Neural cell (in vitro differentiated cells): ENCODE data around the gene SAT1. TPM values are rescaled to one million over a fixed set of nuclear protein-coding genes. Genes with fewer than 3 reads are reported as not detected.

ENCODE experiments used
- H2AFZ ChIP-seq: fragments of 200-600, 300-800 bp; sonication (generic), shearing (Covaris generic); 2 replicates; pipeline ENCODE4 v1.6.0; 2014; ENCODE audit warnings: low read depth, mild to moderate bottlenecking, antibody characterized with exemption, low read length, moderate library complexity
- H3F3A ChIP-seq: fragments of 200-600 bp; shearing (Covaris generic); 2 replicates; pipeline ENCODE4 v1.6.1; 2016; ENCODE audit warnings: mild to moderate bottlenecking, moderate library complexity, mixed read lengths, antibody characterized with exemption, low read length; ENCODE audit not compliant: insufficient read depth, poor library complexity, severe bottlenecking
- H3K27ac ChIP-seq: fragments of 200-600, 300-800 bp; sonication (generic), shearing (Covaris generic); 2 replicates; pipeline ENCODE4 v1.5.1; 2014; ENCODE audit warnings: mild to moderate bottlenecking, low read length, moderate library complexity
- H3K27me3 ChIP-seq: fragments of 300-800, 200-600 bp; sonication (generic), shearing (Covaris generic); 2 replicates; pipeline ENCODE4 v1.6.0; 2014; ENCODE audit warnings: mild to moderate bottlenecking, low read depth, low read length, moderate library complexity; ENCODE audit not compliant: insufficient read depth
- H3K36me3 ChIP-seq: fragments of 300-800, 200-600 bp; sonication (generic), shearing (Covaris generic); 2 replicates; pipeline ENCODE4 v1.5.1; 2014; ENCODE audit warnings: mild to moderate bottlenecking, antibody characterized with exemption, low read length, moderate library complexity; ENCODE audit not compliant: insufficient read depth
- H3K4me2 ChIP-seq: fragments of 300-800, 200-600 bp; sonication (generic), shearing (Covaris generic); 2 replicates; pipeline ENCODE4 v1.6.0; 2014; ENCODE audit warnings: mild to moderate bottlenecking, low read length
- H3K4me3 ChIP-seq: fragments of 300-800, 200-600 bp; sonication (generic), shearing (Covaris generic); 2 replicates; pipeline ENCODE4 v1.5.1; 2014; ENCODE audit warnings: mild to moderate bottlenecking, low read length, moderate library complexity
- H3K79me2 ChIP-seq: fragments of 200-600 bp; shearing (Covaris generic); replicated peaks from 2 replicates; pipeline ENCODE4 v1.6.0; 2014; ENCODE audit warnings: mild to moderate bottlenecking, low read length, moderate library complexity; ENCODE audit not compliant: insufficient read depth
- H3K9ac ChIP-seq: fragments of 300-800, 200-600 bp; sonication (generic), shearing (Covaris generic); 2 replicates; pipeline ENCODE4 v1.6.1; 2016; ENCODE audit warnings: mild to moderate bottlenecking, low read length, mixed read lengths
- H3K9me2 ChIP-seq: fragments of 200-600 bp; shearing (Covaris generic); 2 replicates; pipeline ENCODE4 v1.6.1; 2016; ENCODE audit warnings: mild to moderate bottlenecking, low read length, mixed read lengths; ENCODE audit not compliant: insufficient read depth
- H3K9me3 ChIP-seq: fragments of 200-600, 300-800 bp; sonication (generic), shearing (Covaris generic); 2 replicates; pipeline ENCODE4 v1.6.1; 2016; ENCODE audit warnings: mild to moderate bottlenecking, mixed run types, low read length, moderate library complexity, mixed read lengths
- H4K20me1 ChIP-seq: fragments of 200-600 bp; shearing (Covaris generic); 2 replicates; pipeline ENCODE4 v1.6.1; 2016; ENCODE audit warnings: mild to moderate bottlenecking, mixed run types; ENCODE audit not compliant: insufficient read depth
- EP300 ChIP-seq: fragments of 450-650 bp; conservative IDR thresholded peaks from 2 replicates; pipeline ENCODE4 v1.6.1; 2014; ENCODE audit warnings: antibody characterized with exemption, mild to moderate bottlenecking, moderate library complexity; ENCODE audit not compliant: poor library complexity, severe bottlenecking
- EZH2 ChIP-seq: fragments of 200-600, 300-800 bp; shearing (Covaris generic), sonication (generic); IDR thresholded peaks from 2 replicates; pipeline ENCODE4 v1.6.1; 2014; ENCODE audit warnings: antibody characterized with exemption, low read length, borderline replicate concordance, mild to moderate bottlenecking; ENCODE audit not compliant: insufficient read depth, poor library complexity, severe bottlenecking
- MXI1 ChIP-seq: fragments of 450-650 bp; conservative IDR thresholded peaks from 2 replicates; pipeline ENCODE4 v1.6.1; 2014; ENCODE audit warnings: antibody characterized with exemption, mild to moderate bottlenecking; ENCODE audit not compliant: poor library complexity, severe bottlenecking
- POLR2AphosphoS5 ChIP-seq: IDR thresholded peaks from 2 replicates; pipeline ENCODE4 v1.6.1; 2012
- RAD21 ChIP-seq: fragments of 450-650 bp; conservative IDR thresholded peaks from 2 replicates; pipeline ENCODE4 v1.6.1; 2014; ENCODE audit warnings: antibody characterized with exemption, mild to moderate bottlenecking, moderate library complexity
- SMC3 ChIP-seq: fragments of 450-650 bp; conservative IDR thresholded peaks from 2 replicates; pipeline ENCODE4 v1.6.1; 2014; ENCODE audit warnings: antibody characterized with exemption, mild to moderate bottlenecking, moderate library complexity; ENCODE audit not compliant: poor library complexity
- TAF1 ChIP-seq: IDR thresholded peaks from 2 replicates; pipeline ENCODE4 v1.6.1; 2012; ENCODE audit warnings: low read depth
- polyA plus RNA-seq: library from polyadenylated mRNA; depleted of rRNA; stranded (reverse); fragments of >200 nt; gene quantifications from 2 replicates; pipeline ENCODE4 v1.2.3, GENCODE V29; 2014
- TF ChIP-seq, protein P1 (sequence below): fragments of 450-650 bp; IDR thresholded peaks from 2 replicates; pipeline ENCODE4 v1.5.1; 2014; ENCODE audit warnings: antibody characterized with exemption, mild to moderate bottlenecking, moderate library complexity; ENCODE audit not compliant: poor library complexity, severe bottlenecking
- TF ChIP-seq, protein P2 (sequence below): IDR thresholded peaks from 2 replicates; pipeline ENCODE4 v1.6.1; 2012; ENCODE audit warnings: borderline replicate concordance

The SAT1 gene
- polyA plus RNA-seq, 1 donor from 2014 or later, result 95.2 TPM

DNA sequence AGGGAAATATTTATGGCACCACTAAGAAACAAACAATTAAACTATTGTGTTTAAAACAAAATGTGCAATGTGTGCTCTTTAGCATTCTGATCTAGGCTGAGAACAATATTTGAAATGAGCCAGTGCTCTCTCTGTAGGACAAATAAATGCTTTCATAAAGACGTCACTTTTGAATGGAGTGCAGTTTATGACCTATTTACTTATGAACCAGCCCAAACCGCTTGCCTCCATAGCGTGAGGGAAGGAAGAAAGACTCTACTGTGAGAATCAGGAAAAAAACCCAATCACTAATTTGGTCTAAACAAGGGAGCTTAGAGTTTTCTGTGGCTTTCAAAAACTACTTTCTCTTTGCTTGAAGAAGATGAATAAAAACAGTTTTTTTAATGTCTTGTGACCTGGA lies 39.4 kb downstream of the SAT1 start:
- Histone ChIP-seq H3K27me3 (no peaks in the 10 kb centered on the region), H3K4me3 (no peak overlapping the region), H3K27ac (no peak overlapping the region), H4K20me1 (no peaks in the 10 kb centered on the region), H3K4me2 (no peak overlapping the region), H3K9ac (no peak overlapping the region), H2AFZ (no peak overlapping the region), H3F3A (no peaks in the 10 kb centered on the region), H3K9me2 (no peaks in the 10 kb centered on the region), H3K79me2 (no peaks in the 10 kb centered on the region), H3K36me3 (no peaks in the 10 kb centered on the region), H3K9me3 (no peaks in the 10 kb centered on the region)
- TF ChIP-seq MXI1, result no peak
- no peak for TF ChIP-seq EZH2
- TF ChIP-seq EP300, result no peak
- TF ChIP-seq TAF1, result no peak
- TF ChIP-seq, protein P1, sequence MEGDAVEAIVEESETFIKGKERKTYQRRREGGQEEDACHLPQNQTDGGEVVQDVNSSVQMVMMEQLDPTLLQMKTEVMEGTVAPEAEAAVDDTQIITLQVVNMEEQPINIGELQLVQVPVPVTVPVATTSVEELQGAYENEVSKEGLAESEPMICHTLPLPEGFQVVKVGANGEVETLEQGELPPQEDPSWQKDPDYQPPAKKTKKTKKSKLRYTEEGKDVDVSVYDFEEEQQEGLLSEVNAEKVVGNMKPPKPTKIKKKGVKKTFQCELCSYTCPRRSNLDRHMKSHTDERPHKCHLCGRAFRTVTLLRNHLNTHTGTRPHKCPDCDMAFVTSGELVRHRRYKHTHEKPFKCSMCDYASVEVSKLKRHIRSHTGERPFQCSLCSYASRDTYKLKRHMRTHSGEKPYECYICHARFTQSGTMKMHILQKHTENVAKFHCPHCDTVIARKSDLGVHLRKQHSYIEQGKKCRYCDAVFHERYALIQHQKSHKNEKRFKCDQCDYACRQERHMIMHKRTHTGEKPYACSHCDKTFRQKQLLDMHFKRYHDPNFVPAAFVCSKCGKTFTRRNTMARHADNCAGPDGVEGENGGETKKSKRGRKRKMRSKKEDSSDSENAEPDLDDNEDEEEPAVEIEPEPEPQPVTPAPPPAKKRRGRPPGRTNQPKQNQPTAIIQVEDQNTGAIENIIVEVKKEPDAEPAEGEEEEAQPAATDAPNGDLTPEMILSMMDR, result no peak
- TF ChIP-seq SMC3, result no peak
- no peak for TF ChIP-seq RAD21
- TF ChIP-seq, protein P2, sequence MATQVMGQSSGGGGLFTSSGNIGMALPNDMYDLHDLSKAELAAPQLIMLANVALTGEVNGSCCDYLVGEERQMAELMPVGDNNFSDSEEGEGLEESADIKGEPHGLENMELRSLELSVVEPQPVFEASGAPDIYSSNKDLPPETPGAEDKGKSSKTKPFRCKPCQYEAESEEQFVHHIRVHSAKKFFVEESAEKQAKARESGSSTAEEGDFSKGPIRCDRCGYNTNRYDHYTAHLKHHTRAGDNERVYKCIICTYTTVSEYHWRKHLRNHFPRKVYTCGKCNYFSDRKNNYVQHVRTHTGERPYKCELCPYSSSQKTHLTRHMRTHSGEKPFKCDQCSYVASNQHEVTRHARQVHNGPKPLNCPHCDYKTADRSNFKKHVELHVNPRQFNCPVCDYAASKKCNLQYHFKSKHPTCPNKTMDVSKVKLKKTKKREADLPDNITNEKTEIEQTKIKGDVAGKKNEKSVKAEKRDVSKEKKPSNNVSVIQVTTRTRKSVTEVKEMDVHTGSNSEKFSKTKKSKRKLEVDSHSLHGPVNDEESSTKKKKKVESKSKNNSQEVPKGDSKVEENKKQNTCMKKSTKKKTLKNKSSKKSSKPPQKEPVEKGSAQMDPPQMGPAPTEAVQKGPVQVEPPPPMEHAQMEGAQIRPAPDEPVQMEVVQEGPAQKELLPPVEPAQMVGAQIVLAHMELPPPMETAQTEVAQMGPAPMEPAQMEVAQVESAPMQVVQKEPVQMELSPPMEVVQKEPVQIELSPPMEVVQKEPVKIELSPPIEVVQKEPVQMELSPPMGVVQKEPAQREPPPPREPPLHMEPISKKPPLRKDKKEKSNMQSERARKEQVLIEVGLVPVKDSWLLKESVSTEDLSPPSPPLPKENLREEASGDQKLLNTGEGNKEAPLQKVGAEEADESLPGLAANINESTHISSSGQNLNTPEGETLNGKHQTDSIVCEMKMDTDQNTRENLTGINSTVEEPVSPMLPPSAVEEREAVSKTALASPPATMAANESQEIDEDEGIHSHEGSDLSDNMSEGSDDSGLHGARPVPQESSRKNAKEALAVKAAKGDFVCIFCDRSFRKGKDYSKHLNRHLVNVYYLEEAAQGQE, result no peak
- TF ChIP-seq POLR2AphosphoS5, result no peak

DNA sequence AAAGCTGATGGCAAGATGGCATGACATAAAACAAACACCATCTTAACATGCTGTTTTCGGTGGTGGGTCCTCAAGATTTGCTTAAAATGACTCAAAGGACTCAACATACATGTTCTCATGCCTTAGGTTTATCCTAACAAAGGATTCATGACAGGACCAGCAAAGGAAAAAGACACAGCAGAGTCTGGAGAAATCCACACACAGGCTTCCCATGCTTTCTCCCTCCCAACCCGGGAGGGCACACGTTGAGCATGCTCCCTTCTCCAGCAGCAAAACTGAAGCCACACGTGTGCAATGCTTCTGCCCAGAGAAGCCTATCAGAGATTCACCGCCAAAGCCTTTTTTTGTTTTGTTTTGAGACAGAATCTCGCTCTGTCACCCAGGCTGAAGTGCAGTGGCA lies 39.9 kb downstream of the SAT1 start:
- Histone ChIP-seq H3K36me3 (no peaks in the 10 kb centered on the region), H3F3A (no peaks in the 10 kb centered on the region), H3K9me3 (no peaks in the 10 kb centered on the region), H2AFZ (no peak overlapping the region), H4K20me1 (no peaks in the 10 kb centered on the region), H3K9ac (no peak overlapping the region), H3K9me2 (no peaks in the 10 kb centered on the region), H3K4me2 (no peak overlapping the region), H3K27ac (no peak overlapping the region), H3K4me3 (no peak overlapping the region), H3K27me3 (no peaks in the 10 kb centered on the region), H3K79me2 (no peaks in the 10 kb centered on the region)
- TF ChIP-seq, protein P2, result no peak
- TF ChIP-seq, protein P1, result no peak
- TF ChIP-seq POLR2AphosphoS5 (no peak), EP300 (no peak), SMC3 (no peak), RAD21 (no peak), MXI1 (no peak), TAF1 (no peak), EZH2 (no peak)
